ENCODE data around the gene TRMT44.

The TRMT44 gene

GRCh38 chr4:8400632-8401325 is 39.8 kb upstream of the TRMT44 start:
- no peaks in the 10 kb centered on the region; the same call in none of the 2 replicates for H3K4me1 ChIP-seq
- no peaks in the 10 kb centered on the region; the same call in 1 of the 2 replicates for H3K36me3 ChIP-seq
- DNase-seq, result no peak
- H3K4me3 ChIP-seq (ENCODE audit: low read depth, low read length), result no peak overlapping the region
- no peak for TF ChIP-seq CTCF (IDR thresholded peaks at IDR 0.05; ENCODE audit: low read depth, low read length)
- H3K9me3 ChIP-seq, result no peaks in the 10 kb centered on the region
- no peaks in the 10 kb centered on the region for H3K27me3 ChIP-seq

GRCh38 chr4:8401665-8402064 is 38.9 kb upstream of the TRMT44 start:
- H3K4me1 ChIP-seq, result no peaks in the 10 kb centered on the region; the same call in none of the 2 replicates
- no peak for TF ChIP-seq CTCF (IDR thresholded peaks at IDR 0.05; ENCODE audit: low read depth, low read length)
- H3K9me3 ChIP-seq, result no peaks in the 10 kb centered on the region
- no peaks in the 10 kb centered on the region for H3K27me3 ChIP-seq
- DNase-seq, result no peak
- H3K36me3 ChIP-seq, result no peaks in the 10 kb centered on the region; the same call in 1 of the 2 replicates
- no peak overlapping the region for H3K4me3 ChIP-seq (ENCODE audit: low read depth, low read length)

GRCh38 chr4:8402181-8402597 is 38.4 kb upstream of the TRMT44 start:
- no peaks in the 10 kb centered on the region for H3K27me3 ChIP-seq
- no peaks in the 10 kb centered on the region; the same call in 1 of the 2 replicates for H3K36me3 ChIP-seq
- TF ChIP-seq CTCF (IDR thresholded peaks at IDR 0.05; ENCODE audit: low read depth, low read length), result no peak
- no peak overlapping the region for H3K4me3 ChIP-seq (ENCODE audit: low read depth, low read length)
- DNase-seq, result no peak
- no peaks in the 10 kb centered on the region; the same call in none of the 2 replicates for H3K4me1 ChIP-seq
- H3K9me3 ChIP-seq, result no peaks in the 10 kb centered on the region

- no peaks in the 10 kb centered on the region; the same call in none of the 2 replicates for H3K4me1 ChIP-seq
- H3K9me3 ChIP-seq, result no peaks in the 10 kb centered on the region
- no peak for DNase-seq
- H3K27me3 ChIP-seq, result no peaks in the 10 kb centered on the region
- no peaks in the 10 kb centered on the region; the same call in 1 of the 2 replicates for H3K36me3 ChIP-seq
- TF ChIP-seq CTCF (IDR thresholded peaks at IDR 0.05; ENCODE audit: low read depth, low read length), result no peak
- no peak overlapping the region for H3K4me3 ChIP-seq (ENCODE audit: low read depth, low read length)
Observed at GRCh38 chr4:8402640-8403039, 37.9 kb upstream of the TRMT44 start.

GRCh38 chr4:8403173-8403753 is 37.3 kb upstream of the TRMT44 start:
- Histone ChIP-seq H3K9me3 (no peaks in the 10 kb centered on the region), H3K4me1 (no peaks in the 10 kb centered on the region; the same call in none of the 2 replicates), H3K36me3 (no peaks in the 10 kb centered on the region; the same call in 1 of the 2 replicates), H3K4me3 (ENCODE audit: low read depth, low read length) (no peak overlapping the region), H3K27me3 (no peaks in the 10 kb centered on the region)
- peak; percentile 92 for DNase-seq
- TF ChIP-seq CTCF (IDR thresholded peaks at IDR 0.05; ENCODE audit: low read depth, low read length), result peak; percentile 95

GRCh38 chr4:8403976-8404375 is 36.6 kb upstream of the TRMT44 start:
- H3K27me3 ChIP-seq, result no peaks in the 10 kb centered on the region
- H3K9me3 ChIP-seq, result no peaks in the 10 kb centered on the region
- peak; percentile 61 for DNase-seq
- no peak overlapping the region for H3K4me3 ChIP-seq (ENCODE audit: low read depth, low read length)
- no peak for TF ChIP-seq CTCF (IDR thresholded peaks at IDR 0.05; ENCODE audit: low read depth, low read length)
- no peaks in the 10 kb centered on the region; the same call in none of the 2 replicates for H3K4me1 ChIP-seq
- no peaks in the 10 kb centered on the region; the same call in 1 of the 2 replicates for H3K36me3 ChIP-seq

Measured in BE2C (cell line).